Body of pancreas (tissue), 4 donors: Measurements from ENCODE around the gene PTDSS2. TPM values are rescaled to one million over a fixed set of nuclear protein-coding genes. Genes with fewer than 3 reads are reported as not detected.

Source experiments
- ATAC-seq: fragments of 150-250 bp; one replicate; pipeline ENCODE4 v1.9.1; 2016
- DNase-seq, 4 donors: peaks; one replicate each; pipeline ENCODE4 v3.0.0-alpha.2; 2019
- H3K27ac ChIP-seq, 4 donors: fragments of 200-600 bp; sonication (generic); 1 replicate in 3 of 4; 2 replicates in 1 of 4; pipeline versions ENCODE4 v1.5.1 to v1.6.1; 2016 to 2019; ENCODE audit warnings: mild to moderate bottlenecking in 1 of 4, mixed read lengths in 1 of 4, moderate library complexity in 1 of 4
- H3K27me3 ChIP-seq, 2 donors: fragments of 200-600 bp; sonication (generic); one replicate each; pipeline ENCODE4 v1.6.0; 2016; ENCODE audit warnings: mild to moderate bottlenecking in 1 of 2
- H3K36me3 ChIP-seq, 2 donors: fragments of 200-600 bp; sonication (generic); replicated peaks in 1 of 2; 2 replicates each; pipeline ENCODE4 v1.5.1; 2016; ENCODE audit warnings: low read depth in 2 of 2; ENCODE audit not compliant: insufficient read depth in 1 of 2
- H3K4me1 ChIP-seq: fragments of 200-600 bp; sonication (generic); one replicate; pipeline ENCODE4 v1.6.0; 2016
- H3K4me3 ChIP-seq, 2 donors: fragments of 200-600 bp; sonication (generic); 1 replicate in 1 of 2; 2 replicates in 1 of 2; pipeline ENCODE4 v1.5.1; 2016 to 2019
- H3K9me3 ChIP-seq, 3 donors: fragments of 200-600 bp; sonication (generic); 1 replicate in 2 of 3; 2 replicates in 1 of 3; pipeline ENCODE4 v1.5.1; 2016
- POLR2A ChIP-seq, 3 donors: fragments of 450-650 bp; IDR thresholded peaks; one replicate each; pipeline ENCODE4 v1.6.1; 2016; ENCODE audit warnings: antibody characterized with exemption in 3 of 3, mild to moderate bottlenecking in 2 of 3
- WGBS, 2 donors: methylation state at CpG; one replicate each; pipeline ENCODE4 v1.1.5; 2017; 5-methylcytosine and 5-hydroxymethylcytosine counted together
- intact Hi-C: fragments of 100-400 bp; cut with DNase I; formaldehyde crosslinking; loops from one replicate; pipeline ENCODE4 v1.15.1; 2023
- total RNA-seq, 2 donors: library from RNA; depleted of rRNA; stranded (reverse); fragments of >200 nt; gene quantifications; one replicate each; pipeline ENCODE4 v1.1.0, GENCODE V29; 2016
- TF ChIP-seq, protein P1 (sequence below), 7 experiments: fragments of 450-650 bp in 4 of 7; fragments of 200-600 bp in 3 of 7; sonication (generic) in 3 of 7; IDR thresholded peaks; one replicate each; pipeline ENCODE4 v1.5.1; 2016 to 2019; ENCODE audit warnings: antibody characterized with exemption in 7 of 7

PTDSS2 gene
- total RNA-seq, 2 donors from 2014 or later, result 17.4 to 93.3 TPM

DNA sequence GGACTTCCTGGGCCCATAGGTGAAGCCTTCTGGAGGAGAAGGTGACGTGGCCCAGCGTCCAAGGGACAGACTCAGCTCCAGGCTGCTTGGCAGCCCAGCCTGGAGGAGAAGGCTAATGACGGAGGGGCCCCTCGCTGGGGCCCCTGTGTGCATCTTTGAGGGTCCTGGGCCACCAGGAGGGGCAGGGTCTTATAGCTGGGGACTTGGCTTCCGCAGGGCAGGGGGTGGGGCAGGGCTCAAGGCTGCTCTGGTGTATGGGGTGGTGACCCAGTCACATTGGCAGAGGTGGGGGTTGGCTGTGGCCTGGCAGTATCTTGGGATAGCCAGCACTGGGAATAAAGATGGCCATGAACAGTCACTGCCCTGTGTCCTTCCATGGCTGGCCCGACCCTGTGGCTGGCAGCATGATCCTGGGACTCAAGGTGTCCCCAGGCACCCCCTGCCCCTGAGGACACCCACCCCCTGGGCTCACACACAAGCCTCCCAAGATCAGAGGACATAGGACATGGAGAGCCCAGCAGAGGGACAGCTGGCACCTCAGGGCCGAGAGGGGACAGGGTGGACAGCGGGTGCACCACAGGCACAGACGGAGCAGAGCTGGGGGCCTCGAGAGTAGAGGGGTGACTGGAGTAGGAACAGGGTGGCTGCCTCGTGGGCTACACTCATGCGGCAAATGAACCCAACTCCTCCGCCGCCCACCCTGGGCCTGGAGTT lies 45.4 kb upstream of the PTDSS2 start:
- Histone ChIP-seq H3K9me3 (no peaks in the 10 kb centered on the region), H3K27me3 (no peaks in the 10 kb centered on the region), H3K4me3 (no peak overlapping the region), H3K36me3 (peaks cover 0 to 4% of the 10 kb centered on the region in 2 donors), H3K4me1 (peaks cover 22% of the 10 kb centered on the region), H3K27ac (no peak overlapping the region)
- intact Hi-C loops, result no loop called here
- TF ChIP-seq POLR2A (IDR thresholded peaks at IDR 0.05), result no peak
- TF ChIP-seq, protein P1, sequence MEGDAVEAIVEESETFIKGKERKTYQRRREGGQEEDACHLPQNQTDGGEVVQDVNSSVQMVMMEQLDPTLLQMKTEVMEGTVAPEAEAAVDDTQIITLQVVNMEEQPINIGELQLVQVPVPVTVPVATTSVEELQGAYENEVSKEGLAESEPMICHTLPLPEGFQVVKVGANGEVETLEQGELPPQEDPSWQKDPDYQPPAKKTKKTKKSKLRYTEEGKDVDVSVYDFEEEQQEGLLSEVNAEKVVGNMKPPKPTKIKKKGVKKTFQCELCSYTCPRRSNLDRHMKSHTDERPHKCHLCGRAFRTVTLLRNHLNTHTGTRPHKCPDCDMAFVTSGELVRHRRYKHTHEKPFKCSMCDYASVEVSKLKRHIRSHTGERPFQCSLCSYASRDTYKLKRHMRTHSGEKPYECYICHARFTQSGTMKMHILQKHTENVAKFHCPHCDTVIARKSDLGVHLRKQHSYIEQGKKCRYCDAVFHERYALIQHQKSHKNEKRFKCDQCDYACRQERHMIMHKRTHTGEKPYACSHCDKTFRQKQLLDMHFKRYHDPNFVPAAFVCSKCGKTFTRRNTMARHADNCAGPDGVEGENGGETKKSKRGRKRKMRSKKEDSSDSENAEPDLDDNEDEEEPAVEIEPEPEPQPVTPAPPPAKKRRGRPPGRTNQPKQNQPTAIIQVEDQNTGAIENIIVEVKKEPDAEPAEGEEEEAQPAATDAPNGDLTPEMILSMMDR (IDR thresholded peaks at IDR 0.05), result no peak
- 89 to 92% methylated on average over 3 to 14 of the region's 14 CpGs for WGBS, 2 donors
- DNase-seq, result peak in 1 of 4 donors; percentile 15
- ATAC-seq, result no peak

DNA sequence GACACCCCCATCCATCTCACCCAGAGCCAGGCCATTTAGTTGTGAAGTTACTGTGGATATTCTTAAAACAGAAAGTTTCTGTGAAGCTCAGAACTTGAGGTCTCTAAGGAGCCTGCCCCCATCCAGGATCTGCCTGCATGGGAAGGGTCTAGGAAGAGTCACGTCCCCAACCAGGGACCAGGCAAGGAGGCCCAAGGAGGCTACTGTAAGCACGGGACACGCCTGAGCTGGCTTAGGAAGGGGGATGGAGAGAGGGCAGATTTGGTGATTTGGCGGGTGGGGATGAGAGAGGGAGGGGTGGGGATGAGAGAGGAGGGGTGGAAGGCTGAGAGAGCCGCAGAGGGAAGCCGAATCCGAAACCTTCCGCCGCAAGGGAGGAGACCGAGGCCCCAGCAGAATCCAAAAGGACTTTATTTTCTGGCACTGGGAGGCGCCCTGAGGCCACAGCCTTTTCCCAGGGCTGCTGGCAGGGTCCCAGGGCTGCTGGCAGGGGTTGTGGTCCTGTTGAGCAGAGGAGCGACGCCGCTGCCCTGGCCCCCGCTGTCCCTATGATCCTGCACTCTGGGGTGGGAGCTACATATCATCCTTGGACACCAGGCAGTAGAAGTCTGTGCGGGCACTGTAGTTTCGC lies 44.6 kb upstream of the PTDSS2 start:
- ATAC-seq, result no peak
- no peak for TF ChIP-seq POLR2A (IDR thresholded peaks at IDR 0.05)
- TF ChIP-seq, protein P1 (IDR thresholded peaks at IDR 0.05), result peak in 1 of 7 experiments; percentile 4
- WGBS, 2 donors, result 81 to 82% methylated on average over 11 to 17 of the region's 17 CpGs
- no peaks in the 10 kb centered on the region for H3K9me3 ChIP-seq
- DNase-seq, result peak in 2 of 4 donors; percentile 46 to 53
- peaks cover 0 to 4% of the 10 kb centered on the region in 2 donors for H3K36me3 ChIP-seq
- intact Hi-C loops, result no loop called here
- H3K4me3 ChIP-seq, result no peak overlapping the region
- peaks cover 28% of the 10 kb centered on the region for H3K4me1 ChIP-seq
- H3K27ac ChIP-seq, result no peak overlapping the region
- no peaks in the 10 kb centered on the region for H3K27me3 ChIP-seq

GRCh38 chr11:405954-406795 lies 43.9 kb upstream of the PTDSS2 start:
- intact Hi-C loops, result no loop called here
- Histone ChIP-seq H3K4me3 (peak overlapping the region in 1 of 2 donors; percentile 14), H3K36me3 (peaks cover 0 to 4% of the 10 kb centered on the region in 2 donors), H3K4me1 (peaks cover 28% of the 10 kb centered on the region), H3K27me3 (no peaks in the 10 kb centered on the region), H3K9me3 (no peaks in the 10 kb centered on the region), H3K27ac (peak overlapping the region in 3 of 4 donors; percentile 50 to 82 (median 76))
- WGBS, 2 donors, result 68 to 83% methylated on average over 13 to 33 of the region's 47 CpGs
- ATAC-seq (no peak), DNase-seq (peak in 2 of 4 donors; percentile 17 to 37)
- TF ChIP-seq POLR2A (IDR thresholded peaks at IDR 0.05), result no peak
- TF ChIP-seq, protein P1 (IDR thresholded peaks at IDR 0.05), result no peak

DNA sequence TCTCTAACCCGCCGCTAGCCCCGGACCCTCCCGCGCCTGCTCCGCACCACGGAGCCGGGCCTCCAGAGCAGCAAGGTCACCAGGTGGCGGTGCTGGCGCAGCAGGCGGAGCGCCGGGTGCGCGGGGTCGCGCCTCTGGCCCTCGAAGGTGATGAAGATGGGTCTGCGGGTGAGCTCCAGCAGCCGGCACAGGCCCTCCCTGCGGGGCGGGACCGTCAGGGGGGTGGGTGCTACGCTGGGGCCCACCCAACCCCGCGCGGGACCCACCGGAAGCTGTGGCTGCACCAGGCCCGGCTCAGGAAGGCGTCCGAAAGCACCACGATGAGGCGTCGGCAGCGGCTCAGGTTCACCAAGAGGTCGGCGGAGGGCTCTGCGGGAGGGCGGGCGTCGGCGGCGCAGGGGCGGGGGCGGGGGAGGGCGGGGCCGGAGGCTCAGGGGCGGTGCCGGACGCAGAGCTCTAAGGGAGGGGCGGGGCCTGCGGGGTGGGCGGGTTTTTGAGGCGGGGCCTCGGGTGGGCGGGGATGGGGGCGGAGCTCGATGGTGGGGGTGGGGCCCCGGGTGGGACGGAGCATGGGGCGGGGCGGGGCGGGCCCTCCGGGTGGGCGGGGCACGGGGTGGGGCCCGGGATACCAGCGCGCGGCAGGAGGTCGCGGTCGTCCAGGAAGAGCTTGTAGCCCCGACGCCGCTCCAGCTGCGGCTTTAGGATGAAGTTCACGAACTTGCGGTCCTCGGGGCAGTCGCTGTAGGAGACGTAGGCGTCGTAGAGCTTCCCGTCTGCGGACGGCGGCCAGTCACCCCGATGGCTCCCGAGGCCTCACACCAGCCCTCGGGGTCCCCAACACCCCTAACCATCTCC lies 43.1 kb upstream of the PTDSS2 start:
- H3K27ac ChIP-seq, result peak overlapping the region; percentile 50 to 82 (median 65)
- WGBS, 2 donors, result 22 to 80% methylated on average over 2 to 59 of the region's 91 CpGs
- intact Hi-C loops, result no loop called here
- no peaks in the 10 kb centered on the region for H3K9me3 ChIP-seq
- H3K36me3 ChIP-seq, result peaks cover 0 to 4% of the 10 kb centered on the region in 2 donors
- peaks cover 28% of the 10 kb centered on the region for H3K4me1 ChIP-seq
- TF ChIP-seq, protein P1 (IDR thresholded peaks at IDR 0.05), result peak in 2 of 7 experiments; percentile 6 to 13
- no peak for TF ChIP-seq POLR2A (IDR thresholded peaks at IDR 0.05)
- peak; percentile 72 for ATAC-seq
- H3K27me3 ChIP-seq, result no peaks in the 10 kb centered on the region
- DNase-seq, result peak; percentile 70 to 87 (median 77)
- peak overlapping the region in 1 of 2 donors; percentile 14 for H3K4me3 ChIP-seq
